Cardiac ventricle fibroblast (primary cell): ENCODE measurements around the gene GRIP2. TPM values are rescaled to one million over a fixed set of nuclear protein-coding genes. Genes with fewer than 3 reads are reported as not detected.

Experiments used
- total RNA-seq: library from RNA; depleted of rRNA; stranded (reverse); fragments of >200 nt; gene quantifications from 2 replicates; pipeline ENCODE4 v1.2.3, GENCODE V29; 2015

The GRIP2 gene
- 0.06 TPM in 1 of 2 replicates, not detected in the other for total RNA-seq

GRCh38 chr3:14539742-14540491, at the start of gene GRIP2:
GRIP2 (minus strand) TSS chr3:14540342; CDS start chr3:14540308, 34 bp downstream.

Other genes starting within 250 kb of the GRIP2 start
- gene SLC6A6, start 137.7 kb downstream of the GRIP2 start, total RNA-seq, result 23.2 and 25.5 TPM in 2 replicates
- gene CCDC174, start 111.4 kb upstream of the GRIP2 start, total RNA-seq, result 9.0 and 9.5 TPM in 2 replicates
- not detected in 2 replicates for gene C3orf20, start 134.8 kb upstream of the GRIP2 start, total RNA-seq